GM12878 (cell line): ENCODE results near the gene GRK1. TPM values are rescaled to one million over a fixed set of nuclear protein-coding genes. Genes with fewer than 3 reads are reported as not detected.

Experiments
- ATAC-seq: fragments of 200-7000 bp; cut with Tn5 transposase; 3 replicates; pipeline ENCODE4 v1.9.1; 2020; ENCODE audit warnings: mild to moderate bottlenecking, moderate library complexity
- BruUV-seq: library from RNA; stranded (reverse); fragments of 400-500 nt; replicated peaks from 2 replicates; lab custom pipeline; 2021; lab: Mats Ljungman, UMichigan
- CTCF ChIA-PET: fragments of 300-600 bp; sonication (Branson Sonifier 250); formaldehyde crosslinking; extraction: SDS; loops from one replicate; lab custom pipeline; 2021; ENCODE audit warnings: inconsistent platforms; lab: Yijun Ruan, JAX
- POLR2A ChIA-PET: fragments of 350-600 bp; formaldehyde crosslinking; extraction: SDS; loops from one replicate; lab custom pipeline; 2021; ENCODE audit warnings: inconsistent platforms; lab: Charles Lee
- RAD21 ChIA-PET: fragments of 300-600 bp; sonication (Branson Sonifier 250); formaldehyde crosslinking; loops from one replicate; lab custom pipeline; 2023; ENCODE audit warnings: antibody characterized with exemption; ENCODE audit not compliant: unreplicated experiment; lab: Charles Lee
- SMC1A ChIA-PET: fragments of 300-600 bp; sonication (Branson Sonifier 250); formaldehyde crosslinking; loops from one replicate; lab custom pipeline; 2023; ENCODE audit not compliant: unreplicated experiment, uncharacterized antibody; lab: Charles Lee
- DNase-seq: peaks from one replicate; pipeline ENCODE4 v3.0.0-alpha.2; 2011; ENCODE audit warnings: low read depth, low spot score
- FAIRE-seq: peaks from 3 replicates; lab custom pipeline; 2011; peaks lifted over from hg19 to GRCh38; lab: Jason Lieb, UNC
- H2AFZ ChIP-seq: 2 replicates; pipeline ENCODE4 v1.6.0; 2011; ENCODE audit warnings: low read depth, low read length, control low read depth; ENCODE audit not compliant: control insufficient read depth
- H3K27ac ChIP-seq: 2 replicates; pipeline ENCODE4 v1.5.1; 2011; ENCODE audit warnings: control low read depth; ENCODE audit not compliant: control insufficient read depth, insufficient read depth
- H3K27me3 ChIP-seq, 2 experiments: replicated peaks in 1 of 2; 2 replicates each; pipeline versions ENCODE4 v1.6.0 to v1.6.1; 2011; ENCODE audit warnings: low read length in 1 of 2; ENCODE audit not compliant: control insufficient read depth in 2 of 2, insufficient read depth in 2 of 2
- H3K36me3 ChIP-seq, 2 experiments: 2 replicates each; pipeline ENCODE4 v1.5.1; 2011; ENCODE audit warnings: low read length in 1 of 2; ENCODE audit not compliant: control insufficient read depth in 2 of 2, insufficient read depth in 2 of 2
- H3K4me1 ChIP-seq: 2 replicates; pipeline ENCODE4 v1.6.1; 2011; ENCODE audit warnings: mild to moderate bottlenecking, low read length, moderate library complexity, mixed read lengths; ENCODE audit not compliant: control insufficient read depth, insufficient read depth
- H3K4me2 ChIP-seq: 2 replicates; pipeline ENCODE4 v1.6.0; 2011; ENCODE audit warnings: control low read depth; ENCODE audit not compliant: control insufficient read depth, insufficient read depth
- H3K4me3 ChIP-seq: fragments of 200-600 bp; sonication (generic); 2 replicates; pipeline ENCODE4 v1.5.1; 2016
- H3K79me2 ChIP-seq: 2 replicates; pipeline ENCODE4 v1.6.0; 2011; ENCODE audit warnings: low read length; ENCODE audit not compliant: control insufficient read depth, insufficient read depth
- H3K9ac ChIP-seq: 2 replicates; pipeline ENCODE4 v1.8.0; 2011; ENCODE audit warnings: low read length, control low read depth, mixed read lengths; ENCODE audit not compliant: control insufficient read depth, insufficient read depth
- H3K9me3 ChIP-seq: replicated peaks from 3 replicates; pipeline ENCODE4 v1.5.1; 2011; ENCODE audit warnings: mild to moderate bottlenecking, low read length; ENCODE audit not compliant: control insufficient read depth, insufficient read depth
- H4K20me1 ChIP-seq: 2 replicates; pipeline ENCODE4 v1.6.0; 2011; ENCODE audit not compliant: control insufficient read depth, insufficient read depth
- ATF3 ChIP-seq: IDR thresholded peaks from 2 replicates; pipeline ENCODE4 v1.6.1; 2011; ENCODE audit warnings: low read depth, mild to moderate bottlenecking, low read length, moderate library complexity, borderline replicate concordance; ENCODE audit errors: extremely low read depth
- BCL3 ChIP-seq: IDR thresholded peaks from 2 replicates; pipeline ENCODE4 v1.6.1; 2011; ENCODE audit warnings: borderline replicate concordance, low read depth, mild to moderate bottlenecking, moderate library complexity, low read length; ENCODE audit not compliant: insufficient read depth, poor library complexity, severe bottlenecking
- BHLHE40 ChIP-seq, 2 experiments: fragments of 450-650 bp in 1 of 2; IDR thresholded peaks; 2 replicates each; pipeline ENCODE4 v1.6.1; 2011 to 2017; ENCODE audit warnings: low read depth in 2 of 2, borderline replicate concordance in 1 of 2, improper control_type of control experiment in 1 of 2, low read length in 1 of 2, mild to moderate bottlenecking in 1 of 2
- BMI1 ChIP-seq: fragments of 450-650 bp; IDR thresholded peaks from 2 replicates; pipeline ENCODE4 v1.6.1; 2016; ENCODE audit warnings: mild to moderate bottlenecking, moderate library complexity, borderline replicate concordance
- DPF2 ChIP-seq: fragments of 450-650 bp; IDR thresholded peaks from 2 replicates; pipeline ENCODE4 v1.6.1; 2017; ENCODE audit warnings: mild to moderate bottlenecking
- EED ChIP-seq: sonication (generic); IDR thresholded peaks from 2 replicates; pipeline ENCODE4 v1.6.1; 2016; ENCODE audit warnings: antibody characterized with exemption, low read depth
- EGR1 ChIP-seq, 2 experiments: IDR thresholded peaks; 1 replicate in 1 of 2; 2 replicates in 1 of 2; pipeline ENCODE4 v1.6.1; 2011 to 2012; ENCODE audit warnings: low read depth in 2 of 2, low read length in 2 of 2, borderline replicate concordance in 1 of 2, mild to moderate bottlenecking in 1 of 2, moderate library complexity in 1 of 2
- ESRRA ChIP-seq: IDR thresholded peaks from 2 replicates; pipeline ENCODE4 v1.6.1; 2012; ENCODE audit warnings: mild to moderate bottlenecking, low read length, improper control_type of control experiment
- JUNB ChIP-seq: IDR thresholded peaks from 2 replicates; pipeline ENCODE4 v1.6.1; 2016; ENCODE audit warnings: antibody characterized with exemption, mild to moderate bottlenecking
- MXI1 ChIP-seq: fragments of 150-350 bp; IDR thresholded peaks from 2 replicates; pipeline ENCODE4 v1.6.1; 2011; ENCODE audit warnings: low read depth, mild to moderate bottlenecking, inconsistent platforms, low read length, improper control_type of control experiment
- NBN ChIP-seq: fragments of 450-650 bp; IDR thresholded peaks from 2 replicates; pipeline ENCODE4 v1.6.1; 2016
- NFXL1 ChIP-seq: fragments of 450-650 bp; IDR thresholded peaks from 2 replicates; pipeline ENCODE4 v1.6.1; 2017; ENCODE audit warnings: antibody characterized with exemption, mild to moderate bottlenecking, borderline replicate concordance
- NR2C1 ChIP-seq: fragments of 450-650 bp; IDR thresholded peaks from 2 replicates; pipeline ENCODE4 v1.6.1; 2017; ENCODE audit warnings: antibody characterized with exemption, mild to moderate bottlenecking, moderate library complexity
- PBX3 ChIP-seq: IDR thresholded peaks from 2 replicates; pipeline ENCODE4 v1.6.1; 2011; ENCODE audit warnings: mild to moderate bottlenecking, low read depth, low read length, moderate library complexity; ENCODE audit not compliant: insufficient replicate concordance
- POLR2A ChIP-seq: IDR thresholded peaks from 2 replicates; pipeline ENCODE4 v1.6.1; 2011; ENCODE audit warnings: low read depth, mild to moderate bottlenecking, low read length
- SIX5 ChIP-seq: IDR thresholded peaks from 2 replicates; pipeline ENCODE4 v1.6.1; 2011; ENCODE audit warnings: mild to moderate bottlenecking, low read depth, low read length, moderate library complexity; ENCODE audit not compliant: severe bottlenecking
- ZBTB40 ChIP-seq: fragments of 450-650 bp; IDR thresholded peaks from 2 replicates; pipeline ENCODE4 v1.6.1; 2016; ENCODE audit warnings: mild to moderate bottlenecking, moderate library complexity, borderline replicate concordance
- ZNF217 ChIP-seq: fragments of 450-650 bp; IDR thresholded peaks from 2 replicates; pipeline ENCODE4 v1.6.1; 2017; ENCODE audit warnings: antibody characterized with exemption, mild to moderate bottlenecking
- ZSCAN29 ChIP-seq: fragments of 450-650 bp; IDR thresholded peaks from 2 replicates; pipeline ENCODE4 v1.6.1; 2017; ENCODE audit warnings: mild to moderate bottlenecking, moderate library complexity
- WGBS: methylation state at CpG from one replicate; pipeline ENCODE4 v1.1.6; 2016; ENCODE audit warnings: low lambda C conversion rate; ENCODE audit not compliant: insufficient replicate concordance, insufficient coverage; ENCODE audit errors: missing lambda C conversion rate; 5-methylcytosine and 5-hydroxymethylcytosine counted together
- in situ Hi-C: fragments of 300-500 bp; cut with MboI; formaldehyde crosslinking; loops from 9 replicates; pipeline ENCODE4 v1.14.3; 2018; ENCODE audit warnings: mixed read lengths
- intact Hi-C: fragments of 100-400 bp; cut with micrococcal nuclease; formaldehyde crosslinking; loops from one replicate; pipeline ENCODE4 v1.14.2; 2022; ENCODE audit not compliant: unreplicated experiment
- polyA plus RNA-seq, 11 experiments: library from polyadenylated mRNA; depleted of rRNA in 4 of 11; unstranded in 6 of 11; stranded (reverse) in 5 of 11; fragments of >200 nt; fragmentation: Nextera tagmentation in 4 of 11; fragmentation: Illumina TruSeq in 1 of 11; extraction: Ambion mirVana in 4 of 11; extraction: Trizol in 1 of 11; gene quantifications; 1 replicate in 1 of 11; 2 replicates in 10 of 11; pipeline versions ENCODE4 v1.2.1 to v1.2.3, GENCODE V29; 2011 to 2016; ENCODE audit warnings: inconsistent platforms in 2 of 11, missing spikeins in 2 of 11, low read depth in 1 of 11
- total RNA-seq, 4 experiments: library from RNA; depleted of rRNA in 3 of 4; stranded (reverse); fragments of >200 nt in 3 of 4; fragmentation: Illumina TruSeq in 1 of 4; extraction: Trizol in 1 of 4; gene quantifications; 2 replicates each; pipeline versions ENCODE4 v1.2.1 to v1.2.3, GENCODE V29; 2013 to 2021

Gene GRK1
- total and polyA plus RNA-seq, 10 of the 15 experiments (the other 5 are each of a cell fraction or from before 2014, with no cell fraction given), result under 0.01 to 0.04 TPM; not detected in 8

GRCh38 chr13:113655346-113656002, 11.5 kb upstream of the GRK1 start:
- RAD21 ChIA-PET, result no interaction called here
- SMC1A ChIA-PET, result no interaction called here
- 61% methylated on average over 15 of the region's 15 CpGs for WGBS
- Histone ChIP-seq H3K27ac (no peak overlapping the region), H3K4me2 (no peak overlapping the region), H3K36me3 (no peaks in the 10 kb centered on the region), H3K9ac (no peak overlapping the region), H3K79me2 (no peaks in the 10 kb centered on the region), H3K4me1 (no peaks in the 10 kb centered on the region), H3K9me3 (no peaks in the 10 kb centered on the region), H2AFZ (no peak overlapping the region), H4K20me1 (no peaks in the 10 kb centered on the region), H3K4me3 (no peak overlapping the region), H3K27me3 (no peaks in the 10 kb centered on the region)
- CTCF ChIA-PET, result no interaction called here
- TF ChIP-seq BHLHE40 (IDR thresholded peaks at IDR 0.05; ENCODE audit: borderline replicate concordance in 1 of 2, low read depth in 2 of 2, low read length in 1 of 2) (no peak), ZBTB40 (no peak), NFXL1 (no peak), EED (no peak), MXI1 (no peak), NBN (no peak), EGR1 (IDR thresholded peaks at IDR 0.05; ENCODE audit: borderline replicate concordance in 1 of 2, low read depth in 2 of 2, low read length in 2 of 2) (no peak), SIX5 (no peak), NR2C1 (no peak), DPF2 (no peak), BCL3 (no peak), ZSCAN29 (no peak), BMI1 (no peak), ZNF217 (no peak), ATF3 (no peak), PBX3 (no peak), POLR2A (no peak), JUNB (no peak), ESRRA (no peak)
- FAIRE-seq (no peak), ATAC-seq (no peak), DNase-seq (no peak)
- intact Hi-C loops (no loop called here), in situ Hi-C loops (no loop called here)
- POLR2A ChIA-PET, result no interaction called here
- no TSS peak for BruUV-seq
